Activated CD4-positive, alpha-beta T cell treated with anti-CD3 and anti-CD28 coated beads for 24 hours (primary cell): ENCODE measurements around the gene OTUB2.

ENCODE experiments used
- DNase-seq, 2 donors: peaks; one replicate each; pipeline ENCODE4 v3.0.0-alpha.2; 2020; ENCODE audit warnings: low read depth in 2 of 2

The OTUB2 gene

GRCh38 chr14:94040796-94041195 is 14.7 kb downstream of the OTUB2 start:
- no peak for DNase-seq

- no peak for DNase-seq
Measured at GRCh38 chr14:94041551-94042346, 15.6 kb downstream of the OTUB2 start.

GRCh38 chr14:94042433-94043091 is 16.4 kb downstream of the OTUB2 start:
- no peak for DNase-seq

- no peak for DNase-seq
Measured at GRCh38 chr14:94043111-94043755, 17.1 kb downstream of the OTUB2 start.

GRCh38 chr14:94043756-94044475 is 17.8 kb downstream of the OTUB2 start:
- no peak for DNase-seq

GRCh38 chr14:94044476-94045091 is 18.4 kb downstream of the OTUB2 start:
- DNase-seq: no peak

- DNase-seq: no peak
Measured at GRCh38 chr14:94045101-94045500, 19.0 kb downstream of the OTUB2 start.

- no peak for DNase-seq
Measured at GRCh38 chr14:94045563-94046345, 19.6 kb downstream of the OTUB2 start.

- DNase-seq: no peak
Measured at GRCh38 chr14:94046696-94047250, 20.6 kb downstream of the OTUB2 start.

- no peak for DNase-seq
Measured at GRCh38 chr14:94047581-94047980, 21.4 kb downstream of the OTUB2 start.

GRCh38 chr14:94048691-94049624 is 22.8 kb downstream of the OTUB2 start:
- no peak for DNase-seq

- DNase-seq: no peak
Measured at GRCh38 chr14:94049625-94050023, 23.5 kb downstream of the OTUB2 start.

GRCh38 chr14:94050231-94050880 is 24.2 kb downstream of the OTUB2 start:
- DNase-seq: no peak

- no peak for DNase-seq
Measured at GRCh38 chr14:94051115-94051514, 25.0 kb downstream of the OTUB2 start.

GRCh38 chr14:94051779-94052178 is 25.6 kb downstream of the OTUB2 start:
- no peak for DNase-seq

GRCh38 chr14:94052199-94052598 is 26.1 kb downstream of the OTUB2 start:
- DNase-seq: no peak

- no peak for DNase-seq
Measured at GRCh38 chr14:94052662-94053061, 26.5 kb downstream of the OTUB2 start.

- DNase-seq: no peak
Measured at GRCh38 chr14:94054401-94054800, 28.3 kb downstream of the OTUB2 start.

- no peak for DNase-seq
Measured at GRCh38 chr14:94054936-94055335, 28.8 kb downstream of the OTUB2 start.
